ENCODE results near the gene NDUFA7. TPM values are rescaled to one million over a fixed set of nuclear protein-coding genes. Genes with fewer than 3 reads are reported as not detected.

The NDUFA7 gene
- polyA plus RNA-seq, 1 of the 3 experiments (the other 2 are of a cell fraction) = 111 TPM

- TF ChIP-seq, protein P1, sequence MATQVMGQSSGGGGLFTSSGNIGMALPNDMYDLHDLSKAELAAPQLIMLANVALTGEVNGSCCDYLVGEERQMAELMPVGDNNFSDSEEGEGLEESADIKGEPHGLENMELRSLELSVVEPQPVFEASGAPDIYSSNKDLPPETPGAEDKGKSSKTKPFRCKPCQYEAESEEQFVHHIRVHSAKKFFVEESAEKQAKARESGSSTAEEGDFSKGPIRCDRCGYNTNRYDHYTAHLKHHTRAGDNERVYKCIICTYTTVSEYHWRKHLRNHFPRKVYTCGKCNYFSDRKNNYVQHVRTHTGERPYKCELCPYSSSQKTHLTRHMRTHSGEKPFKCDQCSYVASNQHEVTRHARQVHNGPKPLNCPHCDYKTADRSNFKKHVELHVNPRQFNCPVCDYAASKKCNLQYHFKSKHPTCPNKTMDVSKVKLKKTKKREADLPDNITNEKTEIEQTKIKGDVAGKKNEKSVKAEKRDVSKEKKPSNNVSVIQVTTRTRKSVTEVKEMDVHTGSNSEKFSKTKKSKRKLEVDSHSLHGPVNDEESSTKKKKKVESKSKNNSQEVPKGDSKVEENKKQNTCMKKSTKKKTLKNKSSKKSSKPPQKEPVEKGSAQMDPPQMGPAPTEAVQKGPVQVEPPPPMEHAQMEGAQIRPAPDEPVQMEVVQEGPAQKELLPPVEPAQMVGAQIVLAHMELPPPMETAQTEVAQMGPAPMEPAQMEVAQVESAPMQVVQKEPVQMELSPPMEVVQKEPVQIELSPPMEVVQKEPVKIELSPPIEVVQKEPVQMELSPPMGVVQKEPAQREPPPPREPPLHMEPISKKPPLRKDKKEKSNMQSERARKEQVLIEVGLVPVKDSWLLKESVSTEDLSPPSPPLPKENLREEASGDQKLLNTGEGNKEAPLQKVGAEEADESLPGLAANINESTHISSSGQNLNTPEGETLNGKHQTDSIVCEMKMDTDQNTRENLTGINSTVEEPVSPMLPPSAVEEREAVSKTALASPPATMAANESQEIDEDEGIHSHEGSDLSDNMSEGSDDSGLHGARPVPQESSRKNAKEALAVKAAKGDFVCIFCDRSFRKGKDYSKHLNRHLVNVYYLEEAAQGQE (IDR thresholded peaks at IDR 0.05; ENCODE audit: low read depth, low read length) = peak; percentile 66; the same call in 1 of the 2 replicates
- peak; percentile 46; the same call in 1 of the 2 replicates for TF ChIP-seq FOSL2 (IDR thresholded peaks at IDR 0.05; ENCODE audit: borderline replicate concordance, low read depth)
- TF ChIP-seq MXI1 (IDR thresholded peaks at IDR 0.05; ENCODE audit: low read depth, low read length) = peak; percentile 59; the same call in 1 of the 2 replicates
- peak; percentile 23; the same call in 1 of the 2 replicates for TF ChIP-seq SMC3 (IDR thresholded peaks at IDR 0.05; ENCODE audit: low read depth, low read length)
- peak; percentile 100 for TF ChIP-seq RXRA (IDR thresholded peaks at IDR 0.05; ENCODE audit: borderline replicate concordance, low read depth)
- peak; percentile 97 for TF ChIP-seq TCF12 (IDR thresholded peaks at IDR 0.05)
- no peak for TF ChIP-seq YY1 (IDR thresholded peaks at IDR 0.05; ENCODE audit: low read depth)
- TF ChIP-seq RAD21 (IDR thresholded peaks at IDR 0.05; ENCODE audit: low read length) = no peak; the same call in none of the 2 replicates
- TF ChIP-seq, protein P2, sequence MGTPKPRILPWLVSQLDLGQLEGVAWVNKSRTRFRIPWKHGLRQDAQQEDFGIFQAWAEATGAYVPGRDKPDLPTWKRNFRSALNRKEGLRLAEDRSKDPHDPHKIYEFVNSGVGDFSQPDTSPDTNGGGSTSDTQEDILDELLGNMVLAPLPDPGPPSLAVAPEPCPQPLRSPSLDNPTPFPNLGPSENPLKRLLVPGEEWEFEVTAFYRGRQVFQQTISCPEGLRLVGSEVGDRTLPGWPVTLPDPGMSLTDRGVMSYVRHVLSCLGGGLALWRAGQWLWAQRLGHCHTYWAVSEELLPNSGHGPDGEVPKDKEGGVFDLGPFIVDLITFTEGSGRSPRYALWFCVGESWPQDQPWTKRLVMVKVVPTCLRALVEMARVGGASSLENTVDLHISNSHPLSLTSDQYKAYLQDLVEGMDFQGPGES (IDR thresholded peaks at IDR 0.05; ENCODE audit: low read depth, low read length) = no peak
- no peak for TF ChIP-seq MEF2A (IDR thresholded peaks at IDR 0.05; ENCODE audit: borderline replicate concordance, low read depth)
- TF ChIP-seq NFIC (IDR thresholded peaks at IDR 0.05; ENCODE audit: borderline replicate concordance) = peak; percentile 100
- peak; percentile 64 for TF ChIP-seq CHD2 (IDR thresholded peaks at IDR 0.05; ENCODE audit: low read length, partially characterized antibody)
These were observed 46.3 kb upstream of the NDUFA7 start (continued) for GRCh38 chr19:8367327-8368001.

DNA sequence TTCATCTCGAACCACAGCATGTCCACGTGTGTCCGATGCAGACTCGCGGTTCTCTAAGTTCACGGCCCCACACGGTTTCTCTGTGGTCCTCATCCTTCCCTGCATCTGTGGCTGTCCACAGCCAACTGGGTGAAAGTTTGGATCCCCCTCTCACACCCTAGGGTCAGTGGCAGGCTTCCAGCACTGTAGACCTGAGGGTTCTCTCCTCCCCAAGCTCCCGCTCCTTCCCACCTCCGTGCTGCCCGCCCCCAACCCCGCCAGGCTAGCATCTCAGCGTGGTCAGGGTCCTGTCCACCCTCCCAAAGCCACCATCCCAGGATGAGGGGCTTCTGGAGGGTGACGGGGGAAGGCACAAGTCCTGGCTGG lies 45.8 kb upstream of the NDUFA7 start:
- Histone ChIP-seq H3K4me3 (ENCODE audit: low read depth in 2 of 2, low read length in 1 of 2) (peak overlapping the region in 1 of 2 experiments; percentile 53; a peak in 1 of 4 replicates), H3K9me2 (no peaks in the 10 kb centered on the region), H4K20me1 (ENCODE audit: insufficient read depth) (no peaks in the 10 kb centered on the region), H3K79me2 (ENCODE audit: insufficient read depth) (peaks cover 9% of the 10 kb centered on the region; the same call in 1 of the 2 replicates), H3K27ac (ENCODE audit: low read depth in 2 of 2, low read length in 1 of 2) (peak overlapping the region; percentile 29 to 81; a peak in 3 of 4 replicates), H2AFZ (ENCODE audit: low read depth) (no peak overlapping the region), H3K4me2 (peak overlapping the region; percentile 97), H3K36me3 (replicated peaks in 1 of 2; ENCODE audit: control insufficient read depth in 1 of 2, insufficient read depth in 2 of 2, low read length in 1 of 2) (peaks cover 0 to 7% of the 10 kb centered on the region in 2 experiments), H3K9ac (no peak overlapping the region), H3K27me3 (ENCODE audit: insufficient read depth) (no peaks in the 10 kb centered on the region), H3F3A (replicated peaks; ENCODE audit: insufficient read depth) (peaks cover 21% of the 10 kb centered on the region), H3K9me3 (no peaks in the 10 kb centered on the region), H3K4me1 (ENCODE audit: control insufficient read depth in 1 of 2, insufficient read depth in 2 of 2, low read depth in 1 of 2, low read length in 1 of 2) (peaks cover 27 to 35% of the 10 kb centered on the region in 2 experiments; a peak in 3 of 4 replicates)
- DNase-seq = no peak
- POLR2A ChIA-PET = interaction anchor here (1.3 kb wide), 1 partner anchor 147 kb away, joined by 3 read pairs; the partner anchor contains the start of gene ZNF414
- 65% methylated on average over 10 of the region's 13 CpGs for WGBS (ENCODE audit: low lambda C conversion rate)
- TF ChIP-seq NRF1 (IDR thresholded peaks at IDR 0.05; ENCODE audit: low read depth, low read length) (no peak), EZH2phosphoT487 (IDR thresholded peaks at IDR 0.05; ENCODE audit: borderline replicate concordance, low read depth) (no peak), YY1 (IDR thresholded peaks at IDR 0.05; ENCODE audit: low read depth) (no peak), GABPA (IDR thresholded peaks at IDR 0.05; ENCODE audit: low read depth) (no peak), RCOR1 (IDR thresholded peaks at IDR 0.05; ENCODE audit: low read length) (no peak), FOSL2 (IDR thresholded peaks at IDR 0.05; ENCODE audit: borderline replicate concordance, low read depth) (no peak), SIN3A (IDR thresholded peaks at IDR 0.05; ENCODE audit: borderline replicate concordance, low read depth, low read length) (no peak), NFIC (IDR thresholded peaks at IDR 0.05; ENCODE audit: borderline replicate concordance) (no peak)
- TF ChIP-seq, protein P1 (IDR thresholded peaks at IDR 0.05; ENCODE audit: low read depth, low read length) = no peak
- CTCF ChIA-PET = interaction anchor here (0.7 to 5.0 kb wide), 4 partner anchors 12 to 214 kb away, joined by 3 to 51 read pairs (median 4); no protein-coding TSS in a partner anchor
